ENCODE measurements around the gene ASB9.
A peak's percentile ranks its signal among the peaks of the same experiment; 100 is the strongest.
"Not testable (repeated sequence)": the region's sequence is repeated elsewhere in the genome, so short reads cannot be mapped to it uniquely, and the experiment has no call there.

Gene ASB9, protein sequence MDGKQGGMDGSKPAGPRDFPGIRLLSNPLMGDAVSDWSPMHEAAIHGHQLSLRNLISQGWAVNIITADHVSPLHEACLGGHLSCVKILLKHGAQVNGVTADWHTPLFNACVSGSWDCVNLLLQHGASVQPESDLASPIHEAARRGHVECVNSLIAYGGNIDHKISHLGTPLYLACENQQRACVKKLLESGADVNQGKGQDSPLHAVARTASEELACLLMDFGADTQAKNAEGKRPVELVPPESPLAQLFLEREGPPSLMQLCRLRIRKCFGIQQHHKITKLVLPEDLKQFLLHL

DNA sequence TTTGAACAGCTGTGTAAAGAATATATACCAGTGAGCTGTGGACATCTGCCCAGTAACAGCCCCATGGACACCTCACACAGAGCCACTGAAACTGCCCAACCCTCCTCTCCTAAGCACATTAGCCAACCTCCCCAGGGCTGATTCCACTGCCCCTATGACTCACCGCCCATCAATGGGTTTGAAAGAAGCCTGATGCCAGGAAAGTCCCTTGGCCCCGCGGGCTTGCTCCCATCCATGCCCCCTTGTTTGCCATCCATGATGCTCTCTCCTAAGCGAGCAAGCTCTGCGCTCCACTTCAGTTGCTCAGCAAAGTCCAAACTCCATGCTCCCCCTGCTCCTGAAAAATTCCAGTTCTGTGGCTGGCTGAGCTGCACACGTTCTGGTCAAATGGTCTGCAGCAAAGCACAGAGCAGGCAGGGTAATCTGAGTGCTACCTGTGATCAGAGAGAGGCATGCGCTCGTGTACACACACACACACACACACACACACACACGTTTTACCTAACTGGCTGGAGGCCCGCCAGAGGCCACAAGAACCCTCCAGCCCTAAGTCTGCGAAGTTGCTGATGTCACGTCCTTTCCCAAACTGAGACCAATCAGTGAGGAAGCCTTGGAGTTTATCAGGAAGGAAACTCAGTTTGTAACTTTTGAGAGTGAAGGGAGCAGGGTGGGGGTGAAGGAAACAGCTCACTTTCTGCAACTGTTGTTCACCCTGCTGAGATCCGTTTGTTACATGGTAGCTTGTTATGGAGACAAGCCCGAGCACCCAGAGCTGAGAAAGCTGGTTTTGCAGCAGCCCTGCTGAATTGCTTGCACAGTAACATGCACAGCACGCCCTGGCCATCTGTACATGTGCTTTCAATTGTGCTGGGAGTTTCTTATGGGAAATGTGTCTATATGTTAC lies at the start of gene ASB9:
Gene ASB9 (minus strand): TSS at position 466 of the 904 bp plus-strand sequence. CDS start 209 bp downstream, at position 257.
- Histone ChIP-seq H3K27ac (peak within 1 kb of the TSS in 3 of 21 experiments; percentile 9 to 47 (median 33)), H3K4me3 (peak within 1 kb of the TSS in 1 of 7 experiments; percentile 2)

DNA sequence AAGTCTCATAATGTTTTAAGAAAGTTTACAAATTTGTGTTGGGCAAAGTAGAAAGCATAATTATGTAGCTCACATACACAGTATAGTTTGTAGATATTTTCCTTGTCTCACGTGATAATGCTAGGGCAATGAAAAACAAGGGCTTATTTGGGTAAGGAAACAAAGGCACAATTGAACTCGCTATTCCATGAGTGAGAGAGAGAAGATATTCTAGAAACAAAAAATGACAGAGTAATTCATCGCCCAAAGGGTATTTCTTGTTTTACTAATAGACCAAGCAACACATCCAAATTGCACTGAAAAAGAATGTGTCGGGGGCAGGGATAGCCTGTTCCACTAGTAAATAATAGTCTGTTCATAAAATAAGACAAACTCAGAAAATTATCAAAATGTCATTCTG lies 49.2 kb upstream of the ASB9 start:
- no peak overlapping the region for H3K27ac ChIP-seq
- no peak overlapping the region for H3K4me3 ChIP-seq

DNA sequence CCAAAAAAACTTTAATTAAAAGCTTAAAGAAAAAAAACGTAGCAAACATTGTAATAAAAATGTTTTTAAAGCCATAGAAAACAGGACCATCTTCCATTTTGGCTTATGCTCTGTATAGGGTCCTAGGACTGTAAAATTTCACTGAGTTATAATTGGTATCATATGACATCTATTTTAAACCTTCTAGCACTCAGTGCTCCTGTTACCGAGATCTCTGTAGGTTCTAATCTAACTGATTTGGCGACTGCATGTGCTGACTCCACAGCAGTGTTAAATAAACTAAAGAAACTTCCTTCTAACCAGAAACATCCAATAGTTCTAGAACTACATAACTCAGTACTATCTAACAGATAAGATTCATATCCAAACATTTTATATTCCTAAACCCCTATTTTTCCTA lies 45.6 kb upstream of the ASB9 start, which contains the start of gene ASB11:
Gene ASB11 (minus strand): TSS at position 132 of the 400 bp plus-strand sequence. CDS start 35 bp downstream, at position 97.
- Histone ChIP-seq H3K27ac (no peak within 1 kb of the TSS), H3K4me3 (no peak within 1 kb of the TSS)

DNA sequence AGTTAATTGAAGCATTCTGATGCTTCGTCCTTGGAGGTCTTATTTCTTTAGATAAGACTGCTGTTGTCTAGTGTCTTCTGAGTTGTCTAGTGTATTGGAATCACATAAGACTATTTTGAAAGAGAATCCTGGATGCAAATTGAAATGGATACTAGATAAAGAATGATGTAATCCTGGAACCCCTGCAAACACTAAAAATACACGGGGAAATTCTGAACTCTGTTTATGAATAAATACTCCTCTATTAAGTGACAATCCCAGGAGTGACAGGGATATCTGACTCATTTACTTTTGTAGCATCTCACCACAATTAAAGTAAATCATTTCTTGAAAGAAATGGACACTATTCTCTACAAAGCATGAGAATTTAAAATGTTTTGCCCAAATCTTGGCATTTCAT lies 44.6 kb upstream of the ASB9 start:
- H3K4me3 ChIP-seq, result no peak overlapping the region

DNA sequence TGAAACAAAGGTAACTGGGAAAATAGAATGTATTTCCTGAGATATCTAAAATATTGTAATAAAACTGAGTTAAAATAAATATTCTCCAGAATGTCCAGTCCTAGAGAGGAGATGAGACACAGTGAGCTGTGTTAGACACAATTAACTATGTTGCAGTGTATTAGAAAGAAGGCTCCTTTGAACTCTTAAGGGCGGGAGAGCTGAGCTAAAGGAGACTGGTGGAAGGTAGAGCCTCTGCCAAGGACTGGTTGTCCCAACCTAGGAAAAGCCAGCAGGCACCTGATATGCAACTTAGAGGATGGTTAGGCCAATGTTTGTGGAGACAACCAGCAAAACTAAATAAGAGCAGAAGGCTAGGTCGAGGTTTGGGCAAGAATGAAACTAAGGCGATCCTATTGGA lies 41.2 kb upstream of the ASB9 start:
- Histone ChIP-seq H3K4me3 (no peak overlapping the region), H3K27ac (no peak overlapping the region)

More for the DNA sequence above, 44.6 kb upstream of the ASB9 start:
- no peak overlapping the region for H3K27ac ChIP-seq

DNA sequence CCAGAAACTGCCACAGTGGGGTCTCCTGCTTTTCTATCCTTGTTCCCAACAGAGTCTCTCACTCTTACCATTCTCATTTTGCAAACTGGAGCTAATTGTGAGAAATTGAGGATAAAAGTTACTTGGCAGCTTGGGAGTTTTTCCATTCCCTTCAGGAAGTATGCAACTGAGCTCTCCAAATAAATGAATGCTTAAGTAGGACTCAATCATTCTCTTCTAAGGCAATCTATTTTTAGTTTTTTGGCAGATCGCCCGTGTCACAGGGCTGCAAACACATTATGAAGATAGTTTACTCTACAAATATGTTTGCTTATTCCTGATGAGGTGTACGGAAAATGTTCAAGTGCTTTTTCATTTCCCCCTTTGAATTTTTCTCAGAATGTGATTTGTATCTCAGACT lies 40.2 kb upstream of the ASB9 start:
- Histone ChIP-seq H3K4me3 (no peak overlapping the region), H3K27ac (peak overlapping the region in 1 of 21 experiments; percentile 37)

DNA sequence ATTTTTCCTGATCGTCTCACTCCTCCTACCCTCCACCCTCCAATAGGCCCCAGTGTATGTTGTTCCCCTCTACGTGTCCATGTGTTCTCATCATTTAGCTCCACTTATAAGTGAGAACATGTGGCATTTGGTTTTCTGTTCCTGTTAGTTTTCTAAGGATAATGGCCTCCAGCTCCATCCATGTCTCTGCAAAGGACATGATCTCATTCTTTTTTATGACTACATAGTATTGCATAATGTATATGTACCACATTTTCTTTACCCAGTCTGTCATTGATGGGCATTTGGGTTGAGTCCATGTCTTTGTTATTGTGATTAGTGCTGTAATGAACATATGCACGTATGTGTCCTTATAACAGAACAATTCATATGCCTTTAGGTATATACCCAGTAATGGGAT lies 36.0 kb upstream of the ASB9 start:
- not testable (repeated sequence) for H3K4me3 ChIP-seq, H3K27ac ChIP-seq

DNA sequence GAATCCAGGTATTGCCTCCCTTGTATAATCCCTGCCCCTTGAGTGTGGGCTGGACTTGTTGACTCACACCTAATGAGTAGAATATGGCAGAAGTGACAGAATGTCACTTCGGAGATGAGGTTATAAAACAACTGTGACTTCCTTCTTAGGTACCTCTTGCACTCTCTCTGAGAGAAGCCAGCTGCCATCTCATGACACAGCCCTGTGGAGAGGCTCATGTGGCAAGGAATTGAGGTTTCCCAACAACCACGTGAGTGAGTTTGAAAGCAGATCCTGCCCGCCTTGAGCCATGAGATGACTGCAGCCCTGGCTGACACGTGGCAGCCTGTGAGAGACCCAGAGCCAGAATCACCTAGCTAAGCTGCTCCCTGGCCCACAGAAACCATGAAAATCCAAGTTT lies 32.0 kb upstream of the ASB9 start:
- Histone ChIP-seq H3K4me3 (no peak overlapping the region), H3K27ac (no peak overlapping the region)

DNA sequence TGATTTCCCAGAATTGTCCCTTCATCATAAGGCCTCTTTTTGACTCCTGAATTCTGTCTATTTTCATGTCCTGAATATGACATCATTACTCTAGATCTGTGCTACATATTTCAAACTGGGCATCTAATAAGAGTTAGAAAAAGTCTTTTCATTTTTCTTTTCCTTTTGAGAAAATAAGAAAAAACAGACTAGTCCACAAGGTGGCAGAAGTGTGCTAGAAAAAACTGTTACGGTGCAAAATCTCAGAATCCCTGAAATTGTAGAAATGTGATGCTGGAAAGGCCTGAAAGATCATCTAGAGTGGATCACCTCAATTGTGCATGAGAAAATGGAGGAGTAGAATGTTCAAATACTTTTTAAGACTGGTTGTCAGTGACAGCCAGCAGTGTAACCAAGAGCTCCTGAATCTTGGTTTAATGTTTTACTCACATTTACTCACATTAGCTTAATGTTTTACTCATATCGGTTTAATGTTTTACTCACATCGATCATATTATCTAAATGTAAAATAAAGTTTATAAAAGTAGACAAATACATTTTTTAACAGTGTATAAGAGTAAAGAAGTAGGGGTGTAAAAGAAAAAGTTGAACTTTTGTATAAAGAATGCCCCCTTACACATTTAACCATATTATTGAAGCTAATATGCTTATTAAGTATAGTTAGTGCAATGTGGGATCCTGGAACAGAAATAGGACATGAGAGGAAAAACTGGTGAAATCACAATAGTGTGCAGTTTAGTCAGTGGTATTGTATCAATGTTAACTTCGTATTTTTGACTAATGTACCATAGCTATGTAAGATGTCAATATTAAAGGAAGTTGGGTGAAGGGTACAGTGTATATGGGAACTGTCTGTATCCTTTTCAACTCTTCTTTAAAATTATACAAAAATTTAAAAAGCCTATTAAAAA lies 30.3 kb upstream of the ASB9 start:
- Histone ChIP-seq H3K4me3 (no peak overlapping the region), H3K27ac (peak overlapping the region in 1 of 21 experiments; percentile 31)

DNA sequence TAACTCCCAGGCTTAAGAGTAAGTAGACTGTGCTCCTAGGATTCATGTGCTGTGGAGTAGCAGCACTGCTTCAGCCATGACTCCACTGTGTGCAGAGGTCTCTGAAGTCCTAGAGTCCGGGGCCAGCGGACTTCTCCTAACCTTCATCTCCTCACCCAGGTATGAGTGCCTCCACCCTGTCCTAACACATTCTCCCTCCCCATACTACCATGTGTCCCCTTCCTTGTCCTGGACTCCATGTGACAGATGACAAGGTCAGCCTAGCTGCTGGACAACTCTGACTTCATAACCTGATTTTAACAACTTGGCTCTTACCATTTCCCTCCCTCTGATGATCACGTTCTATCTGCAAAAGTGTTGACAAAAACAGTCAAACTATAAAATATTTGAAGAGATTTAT lies 28.9 kb upstream of the ASB9 start:
- H3K4me3 ChIP-seq, result no peak overlapping the region
- H3K27ac ChIP-seq, result peak overlapping the region in 7 of 21 experiments; percentile 15 to 75 (median 41)

DNA sequence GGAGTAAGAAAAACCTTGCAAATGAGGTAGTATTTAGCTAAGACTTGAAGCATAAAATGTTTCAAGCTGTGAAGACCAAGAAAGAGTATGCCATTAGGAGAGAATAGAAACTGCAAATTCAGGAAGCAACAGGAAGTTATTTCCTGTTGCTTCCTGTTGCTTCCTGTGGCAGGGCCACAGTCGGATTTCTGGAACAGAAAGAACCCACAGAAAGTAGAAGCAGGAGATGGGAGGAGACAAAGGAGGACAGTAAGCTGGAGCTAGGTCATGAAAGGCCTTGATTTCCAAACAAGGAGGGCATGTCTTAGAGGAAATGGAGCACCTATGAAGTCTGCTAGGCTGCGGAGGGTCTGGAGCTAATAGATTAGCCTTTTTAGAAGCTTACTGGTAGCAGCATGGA lies 28.3 kb upstream of the ASB9 start:
- Histone ChIP-seq H3K27ac (peak overlapping the region in 8 of 21 experiments; percentile 15 to 75 (median 38)), H3K4me3 (no peak overlapping the region)

DNA sequence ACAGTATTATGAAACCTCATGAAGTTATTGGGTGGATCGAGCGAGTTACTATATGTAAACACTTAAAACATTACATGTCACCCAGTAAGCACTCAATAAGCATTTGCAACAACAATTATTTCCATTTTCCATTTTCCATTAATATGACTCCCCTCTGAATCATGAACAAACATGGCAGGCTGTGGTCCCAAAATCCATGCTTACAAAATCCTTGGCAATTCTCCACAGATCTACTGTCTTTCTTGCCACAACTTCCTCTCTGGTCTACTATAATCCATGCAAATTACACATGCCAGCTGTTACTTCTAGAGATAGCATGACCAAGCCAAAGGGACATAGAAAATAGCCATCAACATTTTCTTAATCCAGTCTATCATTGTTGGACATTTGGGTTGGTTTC lies 23.6 kb upstream of the ASB9 start:
- Histone ChIP-seq H3K4me3 (no peak overlapping the region), H3K27ac (no peak overlapping the region)

DNA sequence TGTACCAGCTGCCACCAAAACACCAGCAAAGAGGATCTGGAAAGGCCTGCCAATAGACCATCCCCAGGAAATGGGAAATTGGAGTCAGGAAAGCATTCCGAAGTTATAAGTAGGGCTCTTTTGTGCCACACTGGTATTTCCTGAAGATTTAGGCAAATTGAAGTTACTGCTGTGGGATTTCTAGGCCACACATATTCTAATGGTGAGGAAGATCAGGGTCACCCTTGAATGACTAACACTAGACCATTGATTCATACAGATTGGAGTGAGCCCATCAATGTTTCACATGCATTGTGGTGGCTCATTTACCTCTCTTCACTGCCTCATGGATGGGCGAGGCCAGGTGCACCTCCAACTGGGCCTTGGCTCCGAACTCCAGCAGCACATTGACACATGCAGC lies 23.0 kb upstream of the ASB9 start:
- H3K4me3 ChIP-seq, result no peak overlapping the region
- no peak overlapping the region for H3K27ac ChIP-seq

DNA sequence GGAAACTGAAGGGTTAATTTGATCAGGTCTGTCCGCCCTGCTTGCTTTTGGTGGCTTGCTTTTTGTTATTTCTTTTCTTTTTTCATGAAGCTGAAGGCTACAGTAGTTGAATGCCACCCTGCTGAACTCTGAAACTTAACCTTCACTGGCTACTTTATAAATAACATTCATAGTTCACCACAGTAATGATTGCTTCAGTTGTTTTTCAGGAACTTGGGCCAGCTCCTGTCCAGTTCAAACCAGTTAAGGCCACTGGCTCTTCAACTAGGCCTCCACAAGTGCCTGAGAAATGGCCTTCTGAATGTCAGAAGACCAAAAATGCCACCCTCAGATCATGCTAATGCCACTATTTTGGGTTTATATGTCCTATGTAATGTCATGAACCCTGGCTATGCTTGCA lies 7.7 kb upstream of the ASB9 start:
- Histone ChIP-seq H3K4me3 (no peak overlapping the region), H3K27ac (no peak overlapping the region)

DNA sequence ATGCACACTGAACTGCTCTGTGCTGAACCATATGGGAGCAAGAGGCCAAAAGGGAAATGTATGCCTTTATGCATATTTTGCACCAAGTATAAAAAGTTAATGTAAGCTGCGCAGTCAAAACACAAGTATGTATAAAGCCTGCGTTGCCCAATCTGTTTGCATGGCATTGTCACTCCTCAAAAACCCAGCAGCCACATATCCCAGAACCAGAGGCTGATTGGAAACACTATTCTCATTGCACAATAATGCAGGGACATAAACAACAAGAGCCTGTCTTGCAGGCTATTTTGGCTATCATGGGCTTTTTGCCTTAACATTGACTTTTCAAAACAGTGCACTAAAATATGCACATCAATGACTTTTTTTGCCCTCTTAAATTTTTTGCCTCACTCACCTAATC lies 5.1 kb upstream of the ASB9 start:
- Histone ChIP-seq H3K4me3 (no peak overlapping the region), H3K27ac (no peak overlapping the region)

DNA sequence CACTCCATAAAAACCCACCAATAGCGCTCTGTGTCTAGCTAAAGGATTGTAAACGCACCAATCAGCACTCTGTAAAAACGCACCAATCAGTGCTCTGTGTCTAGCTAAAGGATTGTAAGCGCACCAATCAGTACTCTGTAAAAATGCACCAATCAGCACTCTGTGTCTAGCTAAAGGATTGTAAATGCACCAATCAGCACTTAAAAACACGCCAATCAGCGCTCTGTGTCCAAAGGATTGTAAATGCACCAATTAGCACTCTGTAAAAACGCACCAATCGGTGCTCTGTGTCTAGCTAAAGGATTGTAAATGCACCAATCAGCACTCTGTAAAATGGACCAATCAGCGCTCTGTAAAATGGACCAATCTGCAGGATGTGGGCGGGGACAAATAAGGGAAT lies 3.4 kb upstream of the ASB9 start:
- not testable (repeated sequence) for H3K27ac ChIP-seq, H3K4me3 ChIP-seq

DNA sequence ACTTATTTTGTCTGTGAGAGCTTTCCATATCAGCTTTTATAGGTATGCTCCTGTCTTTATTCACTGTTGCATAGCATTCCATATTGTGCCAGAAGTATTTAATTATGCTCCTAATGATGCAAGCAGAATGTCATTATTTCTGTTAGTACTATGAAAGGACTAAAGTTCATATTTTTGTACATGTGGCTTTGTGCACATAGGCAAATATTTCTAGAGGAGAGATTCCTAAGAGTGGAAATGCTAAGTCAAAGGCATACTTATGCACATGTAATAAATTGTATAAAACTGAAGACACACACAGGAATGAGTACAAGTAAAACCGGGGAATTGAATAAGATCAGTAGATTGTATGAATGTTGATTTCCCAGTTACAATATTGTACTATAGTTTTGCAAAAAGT lies 1.9 kb upstream of the ASB9 start:
- Histone ChIP-seq H3K27ac (no peak overlapping the region), H3K4me3 (no peak overlapping the region)

DNA sequence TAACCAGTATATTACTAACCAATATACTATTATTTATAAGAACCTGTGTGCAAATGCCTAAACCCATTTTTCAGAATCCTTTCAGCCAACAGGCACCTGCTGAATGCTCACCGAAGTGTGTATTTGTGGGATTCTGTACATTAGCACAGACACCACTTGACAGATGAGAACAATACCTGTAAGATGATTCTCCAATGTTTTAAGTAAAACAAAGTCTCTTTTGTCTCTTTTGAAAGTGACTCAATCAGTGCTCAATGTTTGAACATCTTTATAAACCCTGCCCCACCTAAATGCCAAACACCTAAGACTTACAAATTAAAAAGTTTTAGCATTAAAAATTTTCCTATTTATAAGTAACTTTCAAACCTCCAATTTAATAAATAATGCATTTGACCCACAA lies 763 bp downstream of the ASB9 start:
- Histone ChIP-seq H3K27ac (peak overlapping the region in 1 of 21 experiments; percentile 9), H3K4me3 (no peak overlapping the region)

DNA sequence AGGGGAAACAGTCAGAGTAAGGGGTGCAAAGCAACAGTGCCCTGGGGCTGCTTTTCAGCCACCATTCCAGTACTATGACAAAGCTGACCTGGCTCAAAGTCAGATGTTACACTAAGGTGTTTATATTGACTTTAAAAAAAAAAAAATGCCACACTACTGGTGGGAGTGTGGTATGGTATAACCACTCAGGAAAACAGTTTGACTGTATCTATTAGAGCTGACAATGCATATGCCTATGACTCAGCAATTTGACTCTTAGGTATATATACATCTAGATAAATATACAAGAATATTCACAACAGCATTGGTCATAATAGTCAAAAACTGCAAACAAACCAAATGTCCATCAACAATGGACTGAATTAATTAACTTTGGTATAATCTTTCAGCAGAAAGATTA lies 15.0 kb downstream of the ASB9 start:
- Histone ChIP-seq H3K27ac (no peak overlapping the region), H3K4me3 (no peak overlapping the region)

DNA sequence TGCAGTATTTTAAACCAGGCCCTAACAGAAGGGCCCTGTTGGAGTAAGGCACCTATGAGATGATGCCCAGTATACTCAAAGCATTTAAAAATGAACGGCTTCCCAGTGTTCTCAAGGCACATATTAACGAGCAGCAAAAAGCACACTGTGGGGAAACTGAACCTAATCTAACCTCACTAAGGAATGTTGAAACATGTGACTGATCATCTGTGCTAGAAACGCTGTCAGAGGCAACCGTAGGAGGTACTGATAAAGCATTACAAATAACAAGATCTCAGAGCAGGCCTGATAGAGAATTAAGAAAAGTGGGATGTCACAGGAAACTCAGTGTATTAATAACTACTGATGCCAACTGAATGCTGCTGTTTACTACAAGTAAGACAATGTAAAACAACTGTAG lies 24.0 kb downstream of the ASB9 start:
- Histone ChIP-seq H3K4me3 (no peak overlapping the region), H3K27ac (no peak overlapping the region)
